SK-N-SH treated with all-trans-retinoic acid at 6 μM for 48 hours (cell line): ENCODE measurements around the gene WWP2.

ENCODE experiments used
- ARNTL ChIP-seq: fragments of 450-650 bp; formaldehyde crosslinking; IDR thresholded peaks from 2 replicates; pipeline ENCODE4 v1.5.0; 2020; ENCODE audit warnings: low read depth, mild to moderate bottlenecking, moderate library complexity, borderline replicate concordance
- GLIS3 ChIP-seq: fragments of 250-450 bp; sonication (Bioruptor Pico); IDR thresholded peaks from 2 replicates; pipeline ENCODE4 v1.5.0; 2020; ENCODE audit warnings: mild to moderate bottlenecking, moderate library complexity
- OSR1 ChIP-seq: fragments of 250-450 bp; sonication (Bioruptor Pico); IDR thresholded peaks from 2 replicates; pipeline ENCODE4 v1.8.0; 2022; ENCODE audit warnings: moderate library complexity, mild to moderate bottlenecking, inconsistent platforms
- PATZ1 ChIP-seq: fragments of 250-450 bp; sonication (Bioruptor Pico); IDR thresholded peaks from 2 replicates; pipeline ENCODE4 v1.8.0; 2020; ENCODE audit warnings: mild to moderate bottlenecking, moderate library complexity, borderline replicate concordance
- RARB ChIP-seq: fragments of 250-450 bp; sonication (Bioruptor Pico); IDR thresholded peaks from 2 replicates; pipeline ENCODE4 v1.8.0; 2021; ENCODE audit warnings: mild to moderate bottlenecking, moderate library complexity
- TOX ChIP-seq: fragments of 250-450 bp; sonication (Bioruptor Pico); IDR thresholded peaks from 2 replicates; pipeline ENCODE4 v1.8.0; 2021; ENCODE audit warnings: mild to moderate bottlenecking, moderate library complexity, borderline replicate concordance
- ZC3H10 ChIP-seq: fragments of 250-450 bp; sonication (Bioruptor Pico); IDR thresholded peaks from 2 replicates; pipeline ENCODE4 v1.5.1; 2021; ENCODE audit warnings: mild to moderate bottlenecking, moderate library complexity
- ZNF70 ChIP-seq: fragments of 450-650 bp; formaldehyde crosslinking; IDR thresholded peaks from 2 replicates; pipeline ENCODE4 v1.5.0; 2020; ENCODE audit warnings: mild to moderate bottlenecking, moderate library complexity
- TF ChIP-seq, protein P1 (sequence below): fragments of 250-450 bp; sonication (Bioruptor Pico); IDR thresholded peaks from 2 replicates; pipeline ENCODE4 v1.5.0; 2020; ENCODE audit warnings: mild to moderate bottlenecking, moderate library complexity
- TF ChIP-seq, protein P2 (sequence below): fragments of 250-450 bp; sonication (Bioruptor Pico); IDR thresholded peaks from 2 replicates; pipeline ENCODE4 v1.8.0; 2021; ENCODE audit warnings: low read depth, mild to moderate bottlenecking, moderate library complexity, borderline replicate concordance

DNA sequence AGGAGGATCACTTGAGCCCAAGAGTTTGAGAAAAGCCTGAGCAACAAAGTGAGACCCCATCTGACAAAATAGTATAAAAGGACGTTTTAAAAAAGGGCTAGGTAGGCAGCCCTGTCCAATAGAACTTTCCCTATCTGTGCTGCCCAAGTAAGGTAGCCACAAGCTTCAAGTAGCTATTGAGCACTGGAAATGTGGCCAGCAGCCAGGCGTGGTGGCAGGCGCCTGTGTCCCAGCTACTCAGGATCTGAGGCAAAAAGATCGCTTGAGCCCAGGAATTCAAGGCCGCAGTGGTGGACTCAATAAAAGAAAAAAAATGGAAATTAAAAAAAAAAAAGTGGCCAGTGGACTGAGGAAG lies 34.2 kb upstream of the WWP2 start:
- TF ChIP-seq, protein P1, sequence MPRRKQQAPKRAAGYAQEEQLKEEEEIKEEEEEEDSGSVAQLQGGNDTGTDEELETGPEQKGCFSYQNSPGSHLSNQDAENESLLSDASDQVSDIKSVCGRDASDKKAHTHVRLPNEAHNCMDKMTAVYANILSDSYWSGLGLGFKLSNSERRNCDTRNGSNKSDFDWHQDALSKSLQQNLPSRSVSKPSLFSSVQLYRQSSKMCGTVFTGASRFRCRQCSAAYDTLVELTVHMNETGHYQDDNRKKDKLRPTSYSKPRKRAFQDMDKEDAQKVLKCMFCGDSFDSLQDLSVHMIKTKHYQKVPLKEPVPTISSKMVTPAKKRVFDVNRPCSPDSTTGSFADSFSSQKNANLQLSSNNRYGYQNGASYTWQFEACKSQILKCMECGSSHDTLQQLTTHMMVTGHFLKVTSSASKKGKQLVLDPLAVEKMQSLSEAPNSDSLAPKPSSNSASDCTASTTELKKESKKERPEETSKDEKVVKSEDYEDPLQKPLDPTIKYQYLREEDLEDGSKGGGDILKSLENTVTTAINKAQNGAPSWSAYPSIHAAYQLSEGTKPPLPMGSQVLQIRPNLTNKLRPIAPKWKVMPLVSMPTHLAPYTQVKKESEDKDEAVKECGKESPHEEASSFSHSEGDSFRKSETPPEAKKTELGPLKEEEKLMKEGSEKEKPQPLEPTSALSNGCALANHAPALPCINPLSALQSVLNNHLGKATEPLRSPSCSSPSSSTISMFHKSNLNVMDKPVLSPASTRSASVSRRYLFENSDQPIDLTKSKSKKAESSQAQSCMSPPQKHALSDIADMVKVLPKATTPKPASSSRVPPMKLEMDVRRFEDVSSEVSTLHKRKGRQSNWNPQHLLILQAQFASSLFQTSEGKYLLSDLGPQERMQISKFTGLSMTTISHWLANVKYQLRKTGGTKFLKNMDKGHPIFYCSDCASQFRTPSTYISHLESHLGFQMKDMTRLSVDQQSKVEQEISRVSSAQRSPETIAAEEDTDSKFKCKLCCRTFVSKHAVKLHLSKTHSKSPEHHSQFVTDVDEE, result no peak
- TF ChIP-seq TOX (CRISPR knock-in tag), result no peak
- no peak for TF ChIP-seq ARNTL
- no peak for TF ChIP-seq OSR1 (CRISPR knock-in tag)
- no peak for TF ChIP-seq ZC3H10
- no peak for TF ChIP-seq PATZ1 (CRISPR knock-in tag)
- TF ChIP-seq GLIS3 (CRISPR knock-in tag), result no peak
- no peak for TF ChIP-seq ZNF70
- TF ChIP-seq, protein P2, sequence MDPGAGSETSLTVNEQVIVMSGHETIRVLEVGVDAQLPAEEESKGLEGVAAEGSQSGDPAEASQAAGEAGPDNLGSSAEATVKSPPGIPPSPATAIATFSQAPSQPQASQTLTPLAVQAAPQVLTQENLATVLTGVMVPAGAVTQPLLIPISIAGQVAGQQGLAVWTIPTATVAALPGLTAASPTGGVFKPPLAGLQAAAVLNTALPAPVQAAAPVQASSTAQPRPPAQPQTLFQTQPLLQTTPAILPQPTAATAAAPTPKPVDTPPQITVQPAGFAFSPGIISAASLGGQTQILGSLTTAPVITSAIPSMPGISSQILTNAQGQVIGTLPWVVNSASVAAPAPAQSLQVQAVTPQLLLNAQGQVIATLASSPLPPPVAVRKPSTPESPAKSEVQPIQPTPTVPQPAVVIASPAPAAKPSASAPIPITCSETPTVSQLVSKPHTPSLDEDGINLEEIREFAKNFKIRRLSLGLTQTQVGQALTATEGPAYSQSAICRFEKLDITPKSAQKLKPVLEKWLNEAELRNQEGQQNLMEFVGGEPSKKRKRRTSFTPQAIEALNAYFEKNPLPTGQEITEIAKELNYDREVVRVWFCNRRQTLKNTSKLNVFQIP (CRISPR knock-in tag), result no peak
- TF ChIP-seq RARB, result no peak
